Stimulated activated CD8-positive, alpha-beta memory T cell treated with anti-CD3 and anti-CD28 coated beads, Interleukin-15, amount 100 ng/mL, for 4 hours (primary cell): ENCODE data around the gene ZNF496.

Experiments
- DNase-seq, 2 donors: peaks; one replicate each; pipeline ENCODE4 v3.0.0-alpha.2; 2020; ENCODE audit warnings: low read depth in 2 of 2

The ZNF496 gene

GRCh38 chr1:247328311-247328710 is 3.4 kb downstream of the ZNF496 start:
- no peak for DNase-seq

GRCh38 chr1:247326411-247327130 is 5.1 kb downstream of the ZNF496 start:
- no peak for DNase-seq

- no peak for DNase-seq
These were observed 6.7 kb downstream of the ZNF496 start for GRCh38 chr1:247324923-247325322.

DNA sequence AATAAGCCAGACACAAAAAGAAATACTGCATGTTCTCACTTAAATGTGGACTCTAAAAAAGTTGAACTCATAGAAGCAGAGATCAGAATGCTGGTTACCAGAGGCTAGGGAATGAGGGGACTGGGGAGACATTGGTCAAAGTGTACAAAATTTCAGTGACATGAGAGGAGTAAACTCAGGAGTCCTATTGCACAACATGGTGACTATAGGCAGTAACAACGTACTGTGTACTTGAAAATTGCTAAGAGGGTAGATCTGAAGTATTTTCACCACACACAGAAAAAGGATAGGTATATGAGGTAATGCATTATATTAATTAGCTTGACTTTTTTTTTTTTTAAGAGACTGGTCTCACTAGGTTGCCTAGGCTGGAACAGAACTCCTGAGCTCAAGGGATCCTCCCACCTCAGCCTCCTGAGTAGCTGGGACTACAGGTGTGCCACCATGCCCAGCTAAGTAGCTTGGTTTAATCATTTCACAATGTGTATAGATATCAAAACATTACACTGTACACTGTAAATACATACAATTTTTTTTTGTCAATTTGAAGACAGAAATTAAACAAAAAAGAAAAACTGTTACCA is 7.4 kb downstream of the ZNF496 start:
- DNase-seq: no peak

DNA sequence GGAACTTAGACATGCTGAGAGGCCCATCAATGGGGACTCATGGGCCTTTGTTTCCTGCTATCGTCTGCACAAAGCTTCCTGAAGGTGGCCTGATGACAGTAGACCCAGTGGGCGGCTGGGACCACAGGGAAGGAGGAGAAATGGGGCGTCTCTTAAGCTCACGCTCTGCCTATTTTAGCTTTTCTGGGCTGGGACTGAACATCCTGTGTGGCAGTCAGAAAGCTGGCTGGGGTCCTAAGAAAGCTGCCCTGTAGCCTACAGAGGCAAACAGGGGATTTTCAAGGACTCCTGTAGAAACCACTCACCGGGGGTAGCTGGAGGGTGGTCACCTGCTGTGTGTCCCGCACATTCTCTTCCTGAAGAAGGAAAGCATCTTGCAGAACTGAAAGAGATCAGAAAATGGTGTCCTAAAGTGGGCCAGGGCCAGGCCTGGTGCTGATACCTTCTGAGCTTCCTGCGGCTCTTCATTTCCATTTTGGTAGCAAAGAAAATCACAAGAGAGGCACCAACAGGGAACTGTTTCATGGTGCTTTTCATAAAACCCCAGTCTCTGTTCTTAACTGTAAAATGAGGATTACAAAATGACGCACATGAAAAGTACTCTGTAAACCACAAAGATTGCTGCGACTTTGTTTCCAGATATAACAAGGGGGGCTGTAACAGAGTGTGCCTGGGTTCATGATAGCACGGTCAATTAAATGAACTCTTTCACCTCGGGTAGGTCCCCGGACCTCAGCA is 8.6 kb downstream of the ZNF496 start:
- DNase-seq: no peak

GRCh38 chr1:247322442-247322841 is 9.2 kb downstream of the ZNF496 start:
- no peak for DNase-seq

DNA sequence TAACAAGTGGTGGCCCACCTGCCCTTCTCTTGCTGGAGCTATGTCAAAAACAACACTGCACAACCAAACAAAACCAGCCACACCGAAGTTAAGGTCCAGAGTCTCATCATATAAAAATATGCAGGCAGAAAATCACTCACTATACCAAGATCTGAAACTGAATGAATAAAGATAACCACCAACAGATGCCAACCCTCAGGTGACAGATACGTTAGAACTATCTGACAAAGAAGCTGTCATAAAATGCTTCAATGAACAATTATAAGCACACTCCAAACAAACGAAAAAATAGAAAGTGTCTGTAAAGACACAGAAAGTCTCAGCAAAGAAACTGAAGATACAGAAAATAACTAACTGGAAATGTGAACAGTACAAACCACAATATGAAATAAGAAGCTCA is 14.0 kb downstream of the ZNF496 start:
- DNase-seq: no peak

GRCh38 chr1:247316590-247317197 is 15.0 kb downstream of the ZNF496 start:
- no peak for DNase-seq

GRCh38 chr1:247304031-247304430 is 27.6 kb downstream of the ZNF496 start:
- DNase-seq: no peak

GRCh38 chr1:247303216-247303615 is 28.5 kb downstream of the ZNF496 start:
- no peak for DNase-seq

DNA sequence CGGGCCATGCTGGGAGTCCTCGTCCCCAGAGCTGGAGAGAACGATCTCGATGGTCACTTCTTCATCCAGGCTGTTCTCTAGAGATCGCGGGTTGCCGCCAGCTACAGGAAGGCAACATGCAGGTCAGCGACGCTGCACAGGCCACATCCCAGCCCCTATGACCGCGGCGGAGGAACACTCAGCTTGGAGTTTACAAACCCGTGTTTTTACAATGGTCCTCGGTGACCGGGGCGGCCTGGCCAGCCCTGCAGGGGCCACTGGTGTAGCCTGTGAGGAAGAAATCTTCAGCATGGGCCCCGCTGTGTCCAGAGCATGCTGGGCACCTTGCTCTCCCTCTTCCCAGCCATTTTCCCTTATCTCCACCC is 30.5 kb downstream of the ZNF496 start:
- DNase-seq: no peak

DNA sequence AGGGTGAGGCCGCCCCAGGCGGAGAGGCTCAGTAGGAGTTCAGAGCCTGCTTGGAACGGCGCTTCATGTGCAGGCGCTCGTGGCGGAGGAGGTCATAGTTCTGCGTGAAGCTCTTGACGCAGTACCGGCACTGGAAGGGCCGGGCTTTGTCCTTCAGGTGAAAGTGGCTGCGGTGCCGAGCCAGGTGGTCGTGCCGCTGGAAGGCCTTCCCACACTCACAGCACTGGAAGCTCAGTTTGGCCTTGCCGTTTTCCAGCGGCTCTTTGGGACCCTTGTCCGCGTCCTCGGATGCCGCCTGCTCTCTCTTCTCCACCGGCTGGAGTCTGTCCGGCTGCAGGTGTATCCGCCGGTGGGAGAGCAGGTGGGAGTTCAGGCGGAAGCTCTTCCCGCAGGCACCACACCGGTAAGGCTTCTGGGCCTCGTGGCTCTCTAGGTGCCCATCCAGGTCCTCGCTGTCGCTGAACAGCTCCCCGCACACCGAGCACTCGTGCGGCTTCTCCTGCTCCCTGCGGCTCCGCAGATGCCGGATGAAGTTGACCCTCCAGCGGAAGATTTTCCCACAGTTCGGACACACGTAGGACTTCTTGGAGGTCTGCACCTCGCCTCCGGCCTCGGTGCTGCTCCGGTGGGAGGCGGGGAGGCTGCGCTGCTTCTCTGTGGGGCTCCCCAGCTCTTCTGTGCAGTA is 31.0 kb downstream of the ZNF496 start:
- DNase-seq: no peak

DNA sequence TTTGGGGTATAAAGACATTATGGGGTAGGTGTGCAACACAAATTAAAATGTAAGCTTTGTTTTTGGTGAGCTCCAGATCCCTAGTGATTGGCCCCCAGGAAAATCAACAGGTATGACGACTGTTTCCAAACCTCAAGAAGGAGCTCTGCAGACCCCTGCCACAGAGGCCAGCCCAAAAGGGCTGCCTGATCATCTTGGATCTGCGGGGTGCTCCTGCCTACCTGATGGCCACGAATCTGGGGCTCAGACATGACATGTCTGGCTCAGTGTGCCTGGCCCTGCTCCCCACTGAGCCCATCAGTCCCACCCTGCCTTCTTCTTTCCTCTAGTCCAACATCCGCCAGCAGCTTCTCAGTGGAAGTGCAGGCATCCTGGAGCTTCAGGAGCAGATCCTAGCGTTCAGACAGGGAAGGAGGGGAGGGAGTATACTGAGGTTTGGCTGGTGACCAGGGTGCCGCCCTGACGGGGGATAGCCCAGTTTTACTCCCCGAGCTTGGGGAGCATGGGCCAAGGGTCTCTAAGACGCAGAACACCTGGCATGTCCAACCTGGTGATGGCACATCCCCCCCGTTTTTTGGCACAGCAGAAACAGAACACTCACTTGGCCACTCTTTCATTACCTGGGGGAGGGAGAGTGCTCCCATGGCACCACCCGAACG is 31.8 kb downstream of the ZNF496 start:
- DNase-seq: no peak

DNA sequence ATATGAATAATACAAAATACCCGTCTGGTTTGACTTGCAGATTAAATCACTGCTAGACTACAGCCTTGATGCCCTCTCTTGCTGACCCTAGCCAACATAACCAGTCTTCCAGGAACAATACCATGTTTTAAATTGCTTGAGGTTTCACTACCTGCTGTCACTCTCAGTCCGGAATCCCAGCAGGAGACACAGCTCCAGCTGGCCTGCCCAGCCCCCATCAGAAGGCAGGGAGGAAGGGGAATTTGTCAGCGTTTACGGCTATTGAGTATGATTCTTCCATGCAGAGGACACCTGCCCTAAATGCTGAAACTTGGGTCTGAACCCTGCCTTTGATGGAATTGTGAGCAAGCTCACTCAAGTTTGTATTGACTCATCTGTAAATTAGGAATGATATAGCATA is 33.0 kb downstream of the ZNF496 start:
- DNase-seq: no peak

DNA sequence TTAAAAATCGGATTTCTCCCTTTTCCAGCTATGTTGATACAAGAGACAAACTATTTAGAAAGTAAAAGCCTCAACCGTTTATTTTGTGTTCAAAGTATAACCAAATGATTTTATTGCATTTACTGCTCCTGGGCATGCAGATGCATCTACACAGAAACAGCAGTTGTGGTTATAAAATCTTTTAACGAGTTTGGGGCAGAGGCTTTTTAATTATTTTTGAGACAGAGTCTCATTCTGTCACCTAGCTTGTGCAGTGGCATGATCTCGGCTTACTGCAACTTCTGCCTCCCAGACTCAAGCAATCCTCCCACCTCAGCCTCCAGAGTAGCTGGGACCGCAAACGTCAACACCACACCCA is 33.6 kb downstream of the ZNF496 start:
- no peak for DNase-seq

DNA sequence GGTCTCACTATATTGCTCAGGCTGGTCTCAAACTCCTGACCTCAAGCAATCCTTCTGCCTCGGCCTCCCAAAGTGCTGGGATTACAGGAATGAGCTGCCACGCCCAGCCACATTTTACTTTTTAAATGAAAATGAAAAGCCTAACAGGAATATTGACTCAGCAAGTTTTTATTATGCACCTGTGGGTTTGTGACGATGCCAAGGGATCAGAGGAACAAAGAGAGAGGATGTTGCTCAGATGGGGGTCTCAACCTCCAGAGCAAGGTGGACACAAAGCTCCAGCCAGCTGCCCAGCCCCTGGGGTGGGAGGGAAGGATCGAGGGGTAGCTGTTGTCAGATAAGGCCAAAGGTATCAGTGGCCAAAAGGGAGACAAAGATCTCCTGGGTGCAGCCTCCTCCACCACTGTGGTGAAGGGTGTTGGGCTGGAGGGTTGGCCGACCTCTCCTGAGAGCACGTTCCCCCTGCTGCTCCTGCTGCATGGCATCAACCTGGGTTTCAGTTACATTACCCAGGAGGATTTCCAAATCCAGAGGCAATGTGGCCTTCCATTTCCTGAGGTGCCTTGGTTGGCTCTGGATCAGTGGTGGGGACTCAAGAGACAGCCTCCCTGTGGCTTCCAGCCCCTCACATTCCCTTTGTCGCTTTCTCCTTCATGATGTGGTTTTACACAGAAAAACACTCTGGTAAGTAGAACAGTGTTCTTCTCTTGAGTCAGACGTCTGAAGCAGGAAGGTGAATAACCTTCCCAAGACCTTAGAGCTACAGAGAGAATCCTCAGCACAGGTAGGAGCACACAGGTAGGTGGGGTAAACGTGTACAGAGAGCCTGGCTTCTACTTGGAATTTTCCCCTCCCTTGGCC is 34.2 kb downstream of the ZNF496 start:
- no peak for DNase-seq

- no peak for DNase-seq
These were observed 35.0 kb downstream of the ZNF496 start for GRCh38 chr1:247296599-247297180.

GRCh38 chr1:247295746-247296145 is 35.9 kb downstream of the ZNF496 start:
- DNase-seq: no peak

- DNase-seq: no peak
These were observed 36.4 kb downstream of the ZNF496 start for GRCh38 chr1:247295274-247295684.

GRCh38 chr1:247294282-247294681 is 37.4 kb downstream of the ZNF496 start:
- no peak for DNase-seq
